Activated T-cell treated with anti-CD3 and anti-CD28 coated beads, Interleukin-2, amount 50 U/mL, for 48 hours (primary cell): ENCODE measurements around the gene QRICH1.

ENCODE experiments used
- DNase-seq, 2 experiments: peaks; one replicate each; pipeline ENCODE4 v3.0.0-alpha.2; 2020

Gene QRICH1

DNA sequence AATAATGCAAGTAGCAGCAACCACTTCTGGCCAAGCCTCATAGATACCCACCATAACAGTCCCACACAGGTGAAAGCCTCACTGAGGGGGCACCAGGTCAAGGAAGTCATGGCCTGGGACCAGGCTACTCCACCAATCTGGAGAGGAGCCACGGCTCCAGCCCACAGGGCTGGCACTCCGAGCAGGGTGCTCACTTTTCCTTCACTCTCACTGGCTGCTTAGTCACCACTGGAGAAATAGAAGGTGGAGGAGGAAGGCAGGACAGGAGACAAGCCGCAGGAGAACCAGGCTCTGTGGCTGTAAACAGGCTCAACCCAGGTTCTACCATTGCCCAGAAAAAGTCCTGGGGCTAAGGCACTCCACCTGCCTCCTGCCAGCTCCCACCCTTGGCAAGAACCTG, 25.6 kb upstream of the QRICH1 start:
- no peak for DNase-seq

DNA sequence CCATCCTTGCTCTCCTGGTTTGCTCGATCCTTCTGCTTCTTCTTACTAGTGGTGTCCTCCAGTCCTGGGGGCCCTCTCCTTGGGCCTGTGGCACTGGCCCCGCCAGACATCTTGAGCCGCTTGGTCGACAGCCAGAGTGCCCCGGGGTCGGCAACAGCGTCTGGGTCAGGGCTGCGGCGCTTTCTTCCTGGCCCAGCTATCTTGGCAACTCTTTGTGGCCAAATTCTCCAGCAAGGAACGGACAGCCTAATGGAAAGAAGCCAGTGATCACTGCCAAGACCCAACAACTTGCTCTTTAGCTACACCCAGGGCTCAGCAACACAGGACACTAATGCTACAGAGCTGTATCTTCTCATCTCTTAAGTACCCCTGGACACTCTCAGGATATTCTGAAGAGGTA, 25.2 kb upstream of the QRICH1 start:
- DNase-seq = no peak

DNA sequence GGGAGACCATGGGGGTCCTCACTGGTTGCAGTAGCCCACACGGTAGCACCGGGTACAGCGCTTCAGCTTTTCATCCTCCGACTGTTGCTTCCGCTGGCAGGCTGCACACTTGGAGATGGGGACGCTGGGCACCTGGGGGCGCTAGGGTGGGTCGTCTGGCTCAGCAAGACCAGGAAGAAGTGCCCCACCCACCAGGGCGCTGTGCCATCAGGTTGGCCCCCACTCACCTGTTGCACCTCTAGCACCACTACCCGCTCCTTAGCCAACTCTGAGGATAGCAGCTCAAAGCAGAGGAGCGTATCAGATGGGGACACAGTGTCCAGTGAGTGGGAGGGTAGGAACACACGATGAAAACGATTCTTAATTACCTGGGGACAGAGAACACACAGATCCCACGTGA, 18.4 kb upstream of the QRICH1 start:
- no peak for DNase-seq

DNA sequence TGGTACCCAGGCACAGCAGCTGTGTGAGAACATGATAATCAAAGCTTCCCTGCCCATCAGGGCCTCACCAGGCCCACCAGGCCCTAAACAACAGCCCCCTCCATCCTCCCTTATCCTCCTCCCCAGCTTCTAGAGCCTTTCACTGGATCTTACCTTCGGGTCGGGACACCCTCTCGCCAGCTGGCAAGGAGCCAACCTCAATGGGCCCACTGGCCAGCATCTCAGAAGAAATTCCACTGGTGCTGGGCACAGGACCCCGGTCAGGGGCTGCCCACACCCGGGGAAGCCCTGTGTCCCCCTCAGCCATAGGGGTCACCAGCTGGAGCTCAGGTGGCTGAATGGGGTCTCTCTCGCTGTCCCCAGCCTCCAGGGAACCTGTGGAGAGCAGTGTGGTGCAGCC, 17.5 kb upstream of the QRICH1 start:
- DNase-seq = no peak

DNA sequence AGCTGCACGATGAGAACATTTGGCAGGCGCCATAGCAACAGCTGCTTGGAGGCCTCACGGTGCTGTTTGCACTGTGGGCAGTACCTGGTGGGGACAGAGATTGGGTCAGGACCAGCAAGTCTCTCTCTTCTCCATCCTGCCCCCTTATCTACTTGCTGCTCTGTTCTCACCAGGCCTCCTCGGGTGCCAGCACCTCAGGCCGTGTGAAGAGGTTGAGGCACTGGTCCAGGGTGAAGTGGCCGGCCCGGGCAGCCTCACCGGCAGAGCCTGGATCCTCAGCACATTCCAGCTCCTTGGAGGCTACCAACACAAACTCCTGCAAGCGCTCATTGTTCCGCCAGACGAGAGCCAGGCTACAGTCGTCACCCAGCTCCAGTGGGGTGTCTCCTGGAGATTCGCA, 16.9 kb upstream of the QRICH1 start:
- no peak for DNase-seq

DNA sequence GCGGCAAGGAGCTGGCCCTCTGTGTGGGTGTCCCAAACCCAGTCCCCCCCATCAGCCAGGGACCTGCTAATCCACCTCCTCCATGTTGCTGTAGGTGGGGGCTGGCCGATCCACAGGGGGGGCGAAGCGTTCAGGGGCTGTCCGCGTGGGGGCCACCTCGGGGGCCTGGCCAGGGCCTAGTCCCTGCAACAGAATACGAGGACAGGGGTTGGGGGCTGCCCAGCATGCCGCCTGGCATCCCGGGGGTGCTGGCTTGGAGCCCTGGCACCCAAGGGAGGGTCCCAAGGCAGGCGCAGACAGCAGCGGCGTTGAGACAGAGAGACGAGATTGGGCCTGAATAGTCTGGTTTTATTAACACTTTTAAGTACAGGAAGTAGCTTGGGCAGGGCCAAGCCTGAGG, 14.5 kb upstream of the QRICH1 start:
- DNase-seq = no peak

DNA sequence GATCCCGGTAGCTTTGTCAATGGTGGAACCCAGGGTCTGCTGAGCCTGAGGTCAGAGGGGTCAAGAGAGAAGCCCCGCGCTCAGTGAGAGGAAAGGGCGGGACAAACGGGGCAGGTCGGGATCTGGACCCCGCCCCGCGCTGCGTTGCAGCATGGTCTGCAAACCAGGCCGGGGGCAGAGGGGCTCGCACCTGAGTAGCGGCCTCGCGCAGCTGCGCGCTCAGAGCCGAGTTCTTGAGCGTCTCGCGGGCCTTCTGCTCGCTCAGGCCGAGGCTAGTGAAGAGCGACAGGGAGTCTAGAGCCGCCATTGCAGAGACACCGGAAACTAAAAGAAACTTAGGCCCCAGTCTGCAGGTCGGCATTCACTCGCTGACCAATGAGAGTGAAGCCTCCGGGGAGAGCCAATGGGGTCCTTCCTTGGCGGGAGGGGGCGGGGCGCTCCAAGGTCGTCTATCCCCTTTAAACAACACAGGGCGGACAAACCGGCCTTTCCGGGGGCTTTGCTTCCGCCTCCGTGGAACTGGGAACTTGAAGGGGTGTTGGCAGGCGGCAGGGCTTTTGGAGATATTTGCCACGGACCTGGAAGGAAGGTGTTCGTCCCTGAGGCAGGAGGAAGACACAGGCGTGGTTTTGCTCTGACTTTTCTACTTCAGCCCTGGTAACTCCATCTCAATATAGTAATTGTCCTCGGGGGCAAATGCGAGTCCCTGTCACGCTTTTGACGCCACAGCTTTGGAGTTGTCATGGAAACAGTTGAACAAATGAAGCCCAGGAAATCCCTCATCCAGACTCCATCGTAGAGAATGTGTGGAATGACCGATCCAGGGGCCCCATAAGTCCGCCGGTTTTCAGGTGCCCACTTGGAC, 10.8 kb upstream of the QRICH1 start, which contains the start of gene QARS1:
Gene QARS1 (minus strand): TSS at position 331 of the 865 bp plus-strand sequence. CDS start 24 bp downstream, at position 307.
- peak; percentile 92 for DNase-seq

DNA sequence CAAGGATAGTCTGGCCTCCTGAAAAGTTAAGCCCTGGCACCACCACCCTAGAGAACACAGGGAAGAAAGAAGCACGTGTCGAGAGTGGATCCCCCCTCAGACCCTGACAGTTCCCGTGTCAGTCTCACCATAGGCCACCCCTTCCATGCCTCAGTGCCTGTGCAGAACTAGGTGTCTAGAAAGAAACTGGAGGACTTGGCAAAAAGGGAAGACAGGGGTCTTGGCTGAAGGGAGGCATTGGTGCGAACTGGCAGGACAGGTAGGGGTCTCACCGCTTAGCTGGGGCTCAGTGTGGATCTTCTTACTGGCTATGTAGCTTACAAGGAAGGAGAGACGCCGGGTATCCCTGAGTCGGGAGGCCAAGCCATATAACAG, 10.2 kb upstream of the QRICH1 start:
- no peak for DNase-seq

DNA sequence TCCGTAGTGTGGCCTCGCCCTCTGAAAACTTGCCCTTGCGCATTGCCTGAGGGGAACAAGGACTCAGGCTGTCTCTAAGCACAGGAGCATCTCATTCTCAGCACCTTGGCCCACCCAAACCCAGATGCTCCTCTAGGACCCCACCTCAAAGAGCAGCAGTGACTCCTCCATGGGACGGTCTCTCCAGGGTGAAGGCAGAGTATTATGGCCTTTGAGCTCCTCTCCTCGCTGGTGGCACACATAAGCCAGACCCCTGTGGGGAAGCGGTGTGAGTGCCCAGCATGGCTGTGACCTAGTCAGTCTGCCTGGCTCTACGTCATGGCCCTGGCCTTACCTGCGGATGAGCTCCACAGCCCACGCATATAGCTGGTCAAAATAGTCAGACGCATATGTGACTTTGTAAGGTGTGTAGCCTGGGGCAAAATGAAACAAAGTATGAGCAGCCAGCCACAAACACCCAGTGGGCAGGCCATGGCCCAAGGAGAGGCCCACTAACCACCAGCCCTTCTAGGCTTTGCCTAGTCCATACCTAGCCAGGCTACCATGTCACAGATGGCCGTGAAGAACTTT, 6.3 kb upstream of the QRICH1 start:
- no peak for DNase-seq

DNA sequence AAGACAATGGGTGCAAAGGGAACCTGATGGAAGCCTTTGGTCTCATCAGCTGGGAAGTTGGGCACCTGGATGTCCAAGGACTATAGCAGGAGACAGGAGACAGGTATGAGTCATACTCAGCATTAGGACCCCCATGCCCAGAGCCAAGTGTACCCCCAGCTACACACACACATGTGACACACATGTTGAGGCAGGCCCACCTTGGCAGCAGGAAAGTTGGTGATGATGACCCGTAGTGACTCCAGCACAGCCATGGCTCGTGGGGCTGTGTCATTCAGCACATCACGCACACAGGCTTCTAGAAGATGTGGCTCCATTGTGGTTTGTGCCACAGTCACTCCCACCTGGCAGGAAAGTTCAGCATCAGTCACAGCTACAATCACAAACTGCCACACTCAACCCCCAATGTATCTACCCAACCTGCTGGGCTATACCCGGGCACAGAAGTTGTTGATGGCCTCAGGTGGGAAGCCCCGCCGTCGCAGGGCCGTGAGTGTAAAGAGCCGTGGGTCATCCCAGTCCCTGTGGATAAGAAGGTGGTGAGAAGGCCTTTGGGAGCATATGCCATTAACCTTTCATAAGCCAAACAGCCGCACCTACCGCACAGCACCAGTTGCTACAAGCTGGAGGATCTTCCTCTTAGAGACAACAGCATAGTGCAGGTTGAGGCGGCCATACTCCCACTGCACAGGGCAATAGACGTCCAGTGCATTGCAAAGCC, 5.2 kb upstream of the QRICH1 start:
- DNase-seq = no peak

DNA sequence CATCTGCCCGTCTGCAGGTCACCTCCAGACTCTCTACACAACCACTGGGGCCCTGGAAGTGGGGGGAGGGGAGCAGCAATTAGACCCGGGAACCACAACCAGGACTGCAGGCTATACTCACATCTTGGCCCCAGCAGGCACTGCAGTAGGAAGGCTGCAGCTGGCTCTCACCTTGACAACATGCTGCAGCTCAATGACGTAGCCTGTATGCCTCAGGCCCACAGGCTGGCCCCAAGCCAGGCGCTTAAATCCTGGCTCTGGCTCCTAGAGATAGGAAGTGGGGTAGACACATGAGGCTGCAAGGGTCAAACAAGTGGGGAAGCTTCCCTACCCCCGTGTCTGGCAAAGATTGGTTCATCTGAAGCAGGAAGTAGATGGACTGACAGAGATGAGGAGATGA, 4.6 kb upstream of the QRICH1 start:
- no peak for DNase-seq

DNA sequence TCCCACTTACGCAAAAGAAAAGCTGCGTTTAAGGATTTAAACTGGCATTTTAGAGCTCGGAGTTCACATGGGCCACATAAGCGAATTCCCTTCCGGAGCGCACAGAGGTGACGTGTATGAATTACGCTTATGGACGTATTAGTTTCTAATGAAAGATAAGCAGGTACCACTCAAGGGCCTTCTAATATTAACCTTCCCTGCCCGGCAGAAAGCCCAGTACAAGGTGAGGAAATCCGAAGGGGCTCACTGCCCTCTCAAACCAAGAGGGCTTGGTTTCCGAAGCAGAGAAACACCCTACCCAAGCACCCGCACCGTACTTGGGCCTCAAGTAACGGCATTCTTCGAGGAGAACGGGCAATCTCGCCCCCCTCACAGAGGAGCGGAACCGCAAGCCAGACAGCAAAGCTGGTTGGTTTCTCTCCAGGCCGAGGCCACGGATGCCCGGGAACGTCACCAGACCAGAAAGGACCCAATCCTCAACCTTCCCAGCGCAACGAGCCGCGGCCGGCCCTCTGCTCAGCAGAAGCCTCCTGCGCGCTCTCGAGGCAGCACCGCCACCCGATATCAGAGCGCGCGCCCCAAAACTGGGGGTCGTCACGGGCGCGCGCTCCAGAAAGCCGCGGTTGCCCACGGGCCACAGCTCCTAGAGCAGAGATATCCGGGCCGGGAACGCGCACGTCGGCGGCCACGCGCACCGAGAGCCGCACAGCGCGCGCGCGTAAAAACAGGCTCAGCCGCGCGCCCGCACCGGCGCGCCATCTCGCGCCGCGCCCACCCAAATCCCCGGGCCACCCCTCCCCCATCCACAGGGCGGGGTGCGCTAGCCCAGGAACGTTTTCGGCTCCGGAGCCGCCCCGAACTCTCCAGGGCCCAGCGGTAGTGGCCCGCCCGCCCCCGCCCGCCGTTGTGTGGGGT, 676 bp downstream of the QRICH1 start:
- peak; percentile 89 to 91 for DNase-seq

DNA sequence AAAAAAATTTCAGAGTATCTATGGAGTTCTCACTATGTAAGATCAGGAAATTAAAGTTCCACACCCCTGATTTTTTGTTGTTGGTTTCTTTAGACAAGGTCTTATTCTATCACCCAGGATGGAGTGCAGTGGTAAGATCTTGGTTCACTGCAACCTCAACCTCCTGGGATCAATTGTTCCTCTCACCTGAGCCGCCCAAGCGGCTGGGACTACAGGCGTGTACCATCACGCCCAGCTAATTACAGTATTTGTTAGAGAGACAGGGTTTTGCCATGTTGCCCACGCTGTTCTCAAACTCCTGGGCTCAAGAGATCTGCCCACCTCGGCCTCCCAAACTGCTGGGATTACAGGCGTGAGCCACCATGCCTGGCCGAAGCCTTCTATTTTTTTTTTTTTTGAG, 12.4 kb downstream of the QRICH1 start:
- DNase-seq = no peak

DNA sequence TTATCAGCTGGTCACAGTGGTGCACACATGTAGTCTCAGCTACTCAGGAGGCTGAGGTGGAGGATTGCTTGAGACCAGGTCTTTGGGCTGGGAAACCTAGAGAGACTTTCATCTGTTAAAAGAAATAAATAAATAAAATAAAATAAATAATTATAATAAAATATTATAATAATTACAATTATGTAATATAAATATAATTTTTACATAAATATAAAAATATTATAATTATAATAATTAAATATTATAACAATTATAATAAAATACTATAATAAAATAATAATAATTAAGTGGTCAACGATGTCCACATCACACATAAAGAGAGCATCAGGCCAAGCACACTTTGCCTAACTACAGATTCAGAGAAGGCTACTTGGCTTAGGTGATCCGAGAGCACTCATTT, 14.6 kb downstream of the QRICH1 start:
- no peak for DNase-seq

DNA sequence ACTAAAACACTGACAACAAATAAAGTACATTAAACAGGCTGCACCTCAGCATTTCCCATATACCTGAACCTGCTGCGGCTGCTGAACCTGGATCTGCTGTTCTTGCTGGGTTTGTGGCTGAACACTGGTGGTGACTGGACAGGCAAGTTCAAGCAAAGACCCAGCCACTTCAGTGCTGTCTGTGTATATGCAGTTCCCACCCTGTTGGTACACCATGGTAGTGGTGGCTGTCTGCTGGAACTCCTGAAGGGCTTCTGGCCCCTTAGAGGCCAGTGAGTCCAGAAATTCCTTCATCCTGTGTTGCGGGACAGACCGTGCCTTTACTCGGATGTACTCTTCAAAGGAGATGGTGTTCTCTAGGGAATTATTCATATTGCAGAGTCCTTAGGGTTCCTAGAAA, 17.2 kb downstream of the QRICH1 start:
- DNase-seq = no peak

DNA sequence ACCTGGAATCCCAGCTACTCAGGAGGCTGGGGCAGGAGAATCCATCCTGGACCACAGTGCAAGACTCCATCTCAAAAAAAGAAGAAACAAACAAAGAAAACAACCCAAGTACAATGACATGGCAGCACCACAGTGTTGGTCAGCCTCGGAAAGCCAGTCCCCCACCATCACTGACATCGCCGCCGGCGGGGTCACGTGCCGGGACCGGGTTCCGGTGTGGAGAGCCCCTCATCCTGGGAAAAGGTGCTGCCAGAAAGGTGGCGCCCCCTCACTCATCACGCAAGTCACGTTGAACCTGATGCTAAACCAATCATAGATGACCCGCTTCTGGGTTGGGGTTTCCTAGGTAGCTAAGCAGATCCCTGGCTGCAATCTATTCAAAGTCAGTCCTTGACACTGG, 17.8 kb downstream of the QRICH1 start:
- no peak for DNase-seq

DNA sequence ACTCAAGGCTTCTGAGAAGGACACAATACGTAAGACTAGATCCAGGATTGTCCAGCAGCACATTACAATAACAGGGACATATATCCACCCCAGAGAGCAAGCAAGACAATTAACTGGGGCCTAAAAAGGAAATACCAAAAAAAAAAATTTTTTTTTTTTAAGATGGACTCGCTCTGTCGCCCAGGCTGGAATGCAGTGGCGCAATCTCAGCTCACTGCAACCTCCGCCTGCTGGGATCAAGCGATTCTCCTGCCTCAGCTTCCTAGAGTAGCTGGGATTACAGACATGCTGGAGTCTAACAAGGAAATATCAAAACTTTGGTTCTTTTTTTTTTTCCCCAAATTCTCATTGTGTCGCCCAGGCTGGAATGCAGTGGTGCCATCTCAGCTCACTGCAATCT, 35.9 kb downstream of the QRICH1 start:
- DNase-seq = no peak

DNA sequence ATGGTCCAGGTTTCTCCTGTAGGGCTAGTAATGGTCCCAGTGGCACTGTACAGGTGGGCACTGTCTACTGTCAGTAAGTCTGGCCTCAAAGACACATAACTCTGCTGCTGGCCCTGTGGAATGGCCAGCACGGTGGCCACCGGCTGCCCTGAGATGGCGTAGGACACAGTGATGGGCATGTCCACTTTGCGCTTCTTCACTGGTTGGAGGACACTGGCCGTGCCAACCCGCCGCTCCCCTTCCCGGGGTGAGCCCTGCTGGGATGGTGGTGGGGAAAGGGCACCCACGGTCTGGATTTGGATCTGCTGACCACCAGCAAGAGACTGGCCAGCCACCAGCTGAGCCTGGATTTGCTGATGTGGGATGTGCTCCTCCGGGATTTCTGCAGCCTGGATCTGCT, 36.6 kb downstream of the QRICH1 start:
- DNase-seq = no peak

DNA sequence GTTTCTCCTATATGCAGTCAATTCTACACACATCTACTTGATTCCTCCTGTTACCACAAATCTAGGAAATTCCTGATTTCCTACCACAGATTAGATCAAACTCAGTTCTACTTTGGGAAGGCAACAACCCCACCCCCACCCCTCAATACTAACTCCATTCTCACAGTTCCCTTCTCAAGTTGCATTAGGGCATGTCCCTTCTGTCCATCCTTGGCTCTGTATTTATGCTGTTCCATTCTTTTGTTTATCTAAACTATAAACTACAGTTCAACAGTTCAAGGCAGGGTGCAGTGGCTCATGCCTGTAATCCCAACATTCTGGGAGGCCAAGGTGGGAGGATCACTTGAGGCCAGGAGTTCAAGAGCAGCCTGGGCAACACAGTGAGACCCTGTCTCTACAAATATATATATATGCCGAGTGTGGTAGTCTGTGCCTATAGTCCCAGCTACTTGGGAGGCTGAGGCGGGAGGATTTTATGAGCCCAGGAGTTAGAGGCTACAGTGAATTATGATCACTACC, 39.5 kb downstream of the QRICH1 start:
- no peak for DNase-seq

DNA sequence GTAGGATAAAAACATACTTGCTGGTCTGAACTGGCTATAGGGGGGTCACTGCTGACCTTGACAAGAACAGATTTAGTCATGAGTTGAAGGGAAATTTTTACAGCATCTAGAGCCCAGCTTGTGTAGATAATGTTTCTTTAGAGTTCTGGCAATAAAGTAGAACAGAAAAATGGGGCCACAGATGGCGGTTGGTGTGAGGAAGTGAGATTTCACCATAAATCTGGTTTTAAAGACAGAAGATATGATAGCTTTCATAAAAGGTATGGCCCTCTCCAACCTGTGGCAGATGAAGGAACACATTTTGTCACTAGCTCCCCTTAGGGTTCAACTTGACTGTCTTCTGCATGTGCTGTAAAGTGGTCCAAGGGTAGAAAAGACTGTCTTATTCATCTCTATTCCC, 40.3 kb downstream of the QRICH1 start:
- no peak for DNase-seq

DNA sequence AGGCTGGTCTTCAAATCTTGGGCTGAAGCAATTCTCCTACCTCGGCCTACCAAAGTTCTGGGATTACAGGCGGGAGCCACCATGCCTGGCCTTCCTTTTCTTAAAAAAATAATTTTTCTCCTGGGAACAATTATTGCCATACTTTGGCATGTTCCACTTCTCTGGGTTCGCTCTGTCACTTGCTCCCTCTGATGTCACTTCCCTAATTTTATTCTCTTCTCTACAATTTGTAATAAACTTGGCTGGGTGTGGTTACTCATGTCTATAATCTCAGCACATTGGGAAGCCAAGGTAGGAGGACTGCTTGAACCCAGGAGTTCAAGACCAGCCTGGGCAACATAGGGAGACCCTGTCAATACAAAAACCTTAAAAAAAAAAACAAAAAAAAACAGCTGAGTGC, 58.6 kb downstream of the QRICH1 start:
- DNase-seq = no peak

DNA sequence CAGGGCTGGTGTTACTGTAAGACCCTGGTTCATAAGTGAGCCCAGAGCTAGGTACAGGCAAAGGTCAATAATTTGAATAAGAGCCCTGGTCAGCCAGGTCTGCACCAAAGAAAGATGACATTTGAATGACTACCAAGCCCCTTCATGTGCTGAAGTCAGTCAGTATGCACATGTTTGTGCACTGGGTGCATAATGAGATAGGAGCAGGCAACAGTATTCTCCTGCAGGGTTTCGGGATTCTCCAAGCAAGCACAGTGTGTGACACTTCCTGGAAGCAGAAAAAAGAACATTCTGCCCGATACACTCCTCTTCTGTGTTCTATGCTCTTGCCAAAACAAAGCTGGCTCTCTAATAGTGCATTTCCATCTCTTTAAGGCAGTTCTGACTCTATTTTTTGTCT, 59.2 kb downstream of the QRICH1 start:
- DNase-seq = no peak
